ENCODE results near the gene YPEL2.
"Not testable (repeated sequence)": the region's sequence is repeated elsewhere in the genome, so short reads cannot be mapped to it uniquely, and the experiment has no call there.

YPEL2 gene

GRCh38 chr17:59374612-59375011, 43.2 kb downstream of the YPEL2 start:
- no peak for DNase-seq

- no peak for DNase-seq
These were observed 44.4 kb downstream of the YPEL2 start for GRCh38 chr17:59375857-59376256.

- DNase-seq: no peak
These were observed 45.1 kb downstream of the YPEL2 start for GRCh38 chr17:59376506-59376905.

GRCh38 chr17:59377410-59377809, 46.0 kb downstream of the YPEL2 start:
- DNase-seq: no peak

- DNase-seq: no peak
These were observed 47.2 kb downstream of the YPEL2 start for GRCh38 chr17:59378675-59379074.

- DNase-seq: no peak
These were observed 49.0 kb downstream of the YPEL2 start for GRCh38 chr17:59380474-59380873.

GRCh38 chr17:59381716-59382570, 50.5 kb downstream of the YPEL2 start:
- DNase-seq: peak in 53 of 56 donors; percentile 29 to 94 (median 76)

GRCh38 chr17:59383893-59384292, 52.4 kb downstream of the YPEL2 start:
- DNase-seq: no peak

- no peak for DNase-seq
These were observed 56.1 kb downstream of the YPEL2 start for GRCh38 chr17:59387351-59388068.

- DNase-seq: no peak
These were observed 56.7 kb downstream of the YPEL2 start for GRCh38 chr17:59388069-59388556.

- no peak for DNase-seq
These were observed 57.6 kb downstream of the YPEL2 start for GRCh38 chr17:59389066-59389465.

GRCh38 chr17:59391021-59391420, 59.6 kb downstream of the YPEL2 start:
- no peak for DNase-seq

GRCh38 chr17:59392973-59393679, 61.7 kb downstream of the YPEL2 start:
- no peak for DNase-seq

- DNase-seq: not testable (repeated sequence)
These were observed 62.4 kb downstream of the YPEL2 start for GRCh38 chr17:59393742-59394410.

GRCh38 chr17:59396134-59396826, 64.8 kb downstream of the YPEL2 start:
- DNase-seq: no peak

GRCh38 chr17:59397316-59398073, 66.0 kb downstream of the YPEL2 start:
- DNase-seq: no peak

- DNase-seq: no peak
These were observed 68.5 kb downstream of the YPEL2 start for GRCh38 chr17:59399914-59400313.

GRCh38 chr17:59400858-59401257, 69.4 kb downstream of the YPEL2 start:
- DNase-seq: no peak

GRCh38 chr17:59401274-59401673, 69.8 kb downstream of the YPEL2 start:
- no peak for DNase-seq

GRCh38 chr17:59401725-59402124, 70.3 kb downstream of the YPEL2 start:
- no peak for DNase-seq

Data from amygdala (tissue), 56 donors.